HG03521 (cell line): ENCODE results near the gene AEBP2.

Experiments
- ATAC-seq: cut with Tn5 transposase; IDR thresholded peaks from one replicate; pipeline ENCODE4 v1.9.1; 2021; ENCODE audit warnings: mild to moderate bottlenecking, moderate library complexity; ENCODE audit not compliant: unreplicated experiment

Gene AEBP2

DNA sequence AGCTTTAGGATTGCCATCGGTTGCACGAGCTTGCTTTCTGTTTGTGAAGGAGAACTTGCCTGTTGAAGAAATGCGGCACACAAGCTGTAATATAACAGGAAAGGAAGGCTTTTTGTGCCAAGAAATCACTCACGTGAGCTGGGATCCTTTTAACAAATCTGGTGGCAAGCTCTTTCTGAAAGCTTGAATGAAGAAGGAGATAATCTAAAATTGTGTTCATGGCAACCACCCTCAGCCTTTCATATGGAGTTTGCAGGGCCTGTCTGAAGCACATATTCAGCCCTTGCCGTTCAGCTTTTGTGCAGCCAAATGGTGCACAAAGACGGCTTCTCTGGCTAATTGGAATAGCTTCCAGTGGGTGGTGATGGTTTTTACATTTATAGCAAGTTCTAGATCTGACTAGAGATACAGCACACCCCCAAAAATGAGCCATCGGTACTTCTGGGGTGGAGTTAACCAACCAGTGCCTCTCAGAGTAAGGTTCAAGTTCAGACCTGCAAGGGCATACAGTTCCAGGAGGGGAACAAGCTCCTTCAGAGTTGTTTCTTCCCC, 107.4 kb downstream of the AEBP2 start:
- no peak for ATAC-seq

DNA sequence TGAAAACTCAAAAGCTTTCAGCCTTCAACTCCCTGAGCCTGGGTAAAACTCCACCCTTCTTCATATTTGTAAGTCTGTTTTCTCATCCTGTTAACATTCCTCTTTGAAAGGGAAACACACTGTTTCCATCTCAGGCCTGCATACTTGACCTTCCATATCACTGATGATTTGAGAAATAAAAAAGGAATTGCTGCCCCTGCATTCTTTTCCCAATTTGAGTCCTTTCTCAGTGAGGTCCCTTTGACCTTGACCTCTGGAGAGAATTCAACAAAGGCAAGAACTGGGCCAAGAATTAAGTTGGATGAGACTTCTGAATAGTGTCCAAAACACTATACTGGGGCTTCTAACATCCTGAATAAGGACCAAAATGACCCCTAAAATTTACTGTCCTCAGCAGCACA, 108.0 kb downstream of the AEBP2 start:
- no peak for ATAC-seq

DNA sequence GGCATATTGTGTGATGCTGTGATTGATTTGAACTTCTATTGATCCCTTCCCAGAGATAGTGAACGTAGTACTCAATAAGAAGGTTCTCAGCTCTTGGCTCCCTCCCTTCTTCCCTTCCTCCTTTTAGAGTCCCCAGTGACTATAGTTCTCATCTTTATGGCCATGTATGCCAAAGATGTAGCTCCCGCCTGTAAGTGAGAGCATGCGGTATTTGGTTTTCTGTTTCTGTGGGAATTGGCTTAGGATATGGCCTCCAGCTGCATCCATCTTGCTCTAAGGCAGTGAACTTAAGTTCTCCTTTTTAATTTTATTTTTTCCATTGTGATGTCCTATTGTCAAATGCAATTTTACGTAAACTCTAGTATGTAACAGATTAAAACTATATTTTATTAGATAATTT, 109.5 kb downstream of the AEBP2 start:
- no peak for ATAC-seq

DNA sequence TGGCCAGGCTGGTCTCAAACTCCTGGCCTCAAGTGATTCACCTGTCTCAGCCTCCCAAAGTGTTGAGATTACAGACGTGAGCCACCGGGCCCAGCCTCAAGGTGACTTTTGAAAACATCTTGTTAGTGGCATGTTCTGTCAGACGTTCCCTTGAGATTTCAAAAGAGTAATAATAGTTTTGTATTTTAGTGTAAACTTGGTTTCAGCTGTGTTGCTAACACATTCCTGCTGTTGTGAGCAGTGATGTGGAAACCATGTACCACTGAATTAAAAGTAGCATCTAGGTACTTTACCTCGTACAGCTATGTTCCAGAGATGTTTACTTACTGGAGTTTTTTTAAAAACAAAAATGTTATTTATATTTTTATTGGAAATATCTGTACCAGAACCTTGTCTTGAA, 111.3 kb downstream of the AEBP2 start:
- ATAC-seq, result no peak

DNA sequence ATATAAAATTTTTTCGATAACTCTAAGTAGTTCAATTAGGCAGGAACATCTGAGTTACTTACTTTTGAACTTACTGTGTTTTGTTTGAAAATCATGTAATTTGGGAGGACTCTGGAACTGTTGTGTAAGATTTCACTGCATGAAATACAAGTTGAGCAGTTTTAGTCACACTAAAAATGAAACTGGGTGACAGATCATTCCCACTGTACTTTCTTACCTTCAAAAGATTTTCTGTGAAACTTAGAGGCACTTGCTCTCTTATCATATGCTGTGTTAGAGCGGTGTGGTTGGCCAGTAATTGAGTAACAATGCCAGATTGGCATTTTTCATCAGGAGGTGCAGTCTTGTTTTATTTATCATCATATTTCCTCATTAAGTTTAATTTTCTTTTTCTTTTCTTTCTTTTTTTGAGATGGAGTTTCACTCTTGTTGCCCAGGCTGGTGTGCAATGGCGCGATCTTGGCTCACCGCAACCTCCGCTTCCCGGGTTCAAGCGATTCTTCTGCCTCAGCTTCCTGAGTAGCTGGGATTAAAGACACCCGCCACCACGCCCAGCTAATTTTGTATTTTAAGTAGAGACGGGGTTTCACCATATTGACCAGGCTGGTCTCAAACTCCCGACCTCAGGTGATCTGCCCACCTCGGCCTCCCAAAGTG, 113.3 kb downstream of the AEBP2 start:
- peak; percentile 61 for ATAC-seq

DNA sequence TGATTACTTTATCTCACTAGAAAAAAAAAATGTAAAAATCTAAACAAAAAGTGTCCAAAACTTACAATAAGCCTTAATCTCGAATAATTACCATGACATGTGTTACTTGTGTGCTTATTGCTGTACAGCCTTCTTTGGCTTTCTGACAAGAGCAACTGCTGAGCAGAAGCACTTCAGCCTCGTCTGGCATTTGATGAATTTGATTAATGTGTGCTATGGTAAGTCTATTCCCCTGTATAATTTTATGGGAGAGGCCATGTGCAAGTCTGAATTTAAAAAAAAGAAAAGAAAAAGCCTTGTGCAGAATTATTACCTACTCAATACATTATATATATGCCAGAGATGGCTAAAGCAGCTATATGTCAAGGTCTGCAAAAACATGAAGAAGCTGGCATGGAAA, 113.9 kb downstream of the AEBP2 start:
- no peak for ATAC-seq

DNA sequence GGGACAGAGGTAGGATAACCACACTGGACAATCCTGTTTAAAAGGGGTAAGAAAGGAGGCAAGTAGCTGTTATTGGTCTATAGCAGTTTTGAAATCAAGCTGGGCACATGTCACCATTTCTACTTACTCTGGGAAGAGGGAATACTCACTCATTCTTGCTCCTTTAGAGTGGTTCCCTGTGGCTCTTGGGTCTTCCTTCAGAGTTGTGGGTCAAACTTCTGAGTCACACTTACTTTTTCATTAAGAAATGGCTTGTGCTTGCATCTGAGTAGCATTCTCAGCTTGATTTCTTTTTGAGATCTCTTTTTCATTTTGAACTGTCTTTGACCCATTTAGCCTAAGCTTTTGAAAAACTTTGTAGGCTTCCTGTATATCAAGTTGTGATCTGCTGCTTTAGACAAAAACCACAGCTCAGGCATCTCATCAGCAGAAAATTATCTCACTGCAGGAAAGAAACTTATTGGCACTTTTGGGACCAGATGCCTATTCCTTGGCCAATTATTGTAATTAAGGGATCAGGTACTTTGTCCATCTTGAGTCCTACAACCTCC, 122.2 kb downstream of the AEBP2 start:
- no peak for ATAC-seq
